Astrocyte of the cerebellum (primary cell): Measurements from ENCODE around the gene XXYLT1.

Experiments
- DNase-seq: peaks from one replicate; pipeline ENCODE4 v3.0.0-alpha.2; 2011; ENCODE audit warnings: low read depth
- H3K4me3 ChIP-seq: 2 replicates; pipeline ENCODE4 v1.5.1; 2011; ENCODE audit warnings: mild to moderate bottlenecking, low read depth, low read length, moderate library complexity
- CTCF ChIP-seq: IDR thresholded peaks from 2 replicates; pipeline ENCODE4 v1.5.1; 2012; ENCODE audit warnings: low read length, low read depth, moderate library complexity, mild to moderate bottlenecking; ENCODE audit errors: missing control alignments
- in situ Hi-C: cut with HindIII; loops from 2 replicates; pipeline ENCODE4 v1.10.0; 2017; ENCODE audit warnings: low sequenced_read_pairs

Gene XXYLT1

GRCh38 chr3:195181113-195181498 is 89.9 kb downstream of the XXYLT1 start:
- TF ChIP-seq CTCF: no peak
- in situ Hi-C loops: no loop called here
- no peak overlapping the region for H3K4me3 ChIP-seq

GRCh38 chr3:195180490-195181112 is 90.4 kb downstream of the XXYLT1 start:
- in situ Hi-C loops: no loop called here
- no peak for DNase-seq
- no peak for TF ChIP-seq CTCF
- no peak overlapping the region for H3K4me3 ChIP-seq

More at GRCh38 chr3:195181113-195181498, 89.9 kb downstream of the XXYLT1 start:
- no peak for DNase-seq

- DNase-seq: no peak
- in situ Hi-C loops: no loop called here
- no peak for TF ChIP-seq CTCF
- no peak overlapping the region for H3K4me3 ChIP-seq
Observed at GRCh38 chr3:195179776-195180489, 91.0 kb downstream of the XXYLT1 start.

GRCh38 chr3:195178124-195178910 is 92.6 kb downstream of the XXYLT1 start:
- no peak for TF ChIP-seq CTCF
- DNase-seq: no peak
- in situ Hi-C loops: no loop called here
- no peak overlapping the region for H3K4me3 ChIP-seq

GRCh38 chr3:195177422-195178123 is 93.4 kb downstream of the XXYLT1 start:
- no peak for DNase-seq
- in situ Hi-C loops: no loop called here
- no peak overlapping the region for H3K4me3 ChIP-seq
- TF ChIP-seq CTCF: no peak

GRCh38 chr3:195176776-195177175 is 94.2 kb downstream of the XXYLT1 start:
- TF ChIP-seq CTCF: no peak
- in situ Hi-C loops: no loop called here
- no peak for DNase-seq
- no peak overlapping the region for H3K4me3 ChIP-seq
